SK-N-MC (cell line): Measurements from ENCODE around the gene PSMG1.
"Not testable (repeated sequence)": the region's sequence is repeated elsewhere in the genome, so short reads cannot be mapped to it uniquely, and the experiment has no call there.

Experiments
- DNase-seq: peaks from one replicate; pipeline ENCODE4 v3.0.0-alpha.2; 2011; ENCODE audit warnings: low read depth, low spot score
- H3K27ac ChIP-seq: fragments of 200-600 bp; sonication (generic); 2 replicates; pipeline ENCODE4 v1.5.1; 2016; ENCODE audit warnings: mixed run types
- H3K36me3 ChIP-seq: fragments of 200-600 bp; sonication (generic); 2 replicates; pipeline ENCODE4 v1.6.1; 2017; ENCODE audit warnings: antibody characterized with exemption, low read length, mixed read lengths; ENCODE audit not compliant: insufficient read depth
- H3K4me3 ChIP-seq: fragments of 200-600 bp; sonication (generic); 2 replicates; pipeline ENCODE4 v1.5.1; 2016
- H3K9ac ChIP-seq: fragments of 200-600 bp; sonication (generic); 2 replicates; pipeline ENCODE4 v1.8.0; 2017; ENCODE audit warnings: mixed run types, mixed read lengths; ENCODE audit not compliant: insufficient read length
- H3K9me3 ChIP-seq: fragments of 200-600 bp; sonication (generic); 2 replicates; pipeline ENCODE4 v1.6.1; 2017; ENCODE audit warnings: low read depth, mild to moderate bottlenecking, antibody characterized with exemption, low read length, moderate library complexity, mixed read lengths
- EZH2 ChIP-seq: fragments of 200-600 bp; sonication (generic); IDR thresholded peaks from one replicate; pipeline ENCODE4 v1.6.1; 2017; ENCODE audit warnings: antibody characterized with exemption
- FOXP2 ChIP-seq: optimal IDR thresholded peaks from 2 replicates; pipeline ENCODE3; 2011; ENCODE audit warnings: mild to moderate bottlenecking, moderate library complexity; ENCODE audit not compliant: insufficient read depth; ENCODE audit errors: extremely low read length, control extremely low read depth
- POLR2AphosphoS5 ChIP-seq: IDR thresholded peaks from 2 replicates; pipeline ENCODE4 v1.6.1; 2012; ENCODE audit warnings: mild to moderate bottlenecking, low read depth, low read length, borderline replicate concordance

Gene PSMG1, protein sequence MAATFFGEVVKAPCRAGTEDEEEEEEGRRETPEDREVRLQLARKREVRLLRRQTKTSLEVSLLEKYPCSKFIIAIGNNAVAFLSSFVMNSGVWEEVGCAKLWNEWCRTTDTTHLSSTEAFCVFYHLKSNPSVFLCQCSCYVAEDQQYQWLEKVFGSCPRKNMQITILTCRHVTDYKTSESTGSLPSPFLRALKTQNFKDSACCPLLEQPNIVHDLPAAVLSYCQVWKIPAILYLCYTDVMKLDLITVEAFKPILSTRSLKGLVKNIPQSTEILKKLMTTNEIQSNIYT

DNA sequence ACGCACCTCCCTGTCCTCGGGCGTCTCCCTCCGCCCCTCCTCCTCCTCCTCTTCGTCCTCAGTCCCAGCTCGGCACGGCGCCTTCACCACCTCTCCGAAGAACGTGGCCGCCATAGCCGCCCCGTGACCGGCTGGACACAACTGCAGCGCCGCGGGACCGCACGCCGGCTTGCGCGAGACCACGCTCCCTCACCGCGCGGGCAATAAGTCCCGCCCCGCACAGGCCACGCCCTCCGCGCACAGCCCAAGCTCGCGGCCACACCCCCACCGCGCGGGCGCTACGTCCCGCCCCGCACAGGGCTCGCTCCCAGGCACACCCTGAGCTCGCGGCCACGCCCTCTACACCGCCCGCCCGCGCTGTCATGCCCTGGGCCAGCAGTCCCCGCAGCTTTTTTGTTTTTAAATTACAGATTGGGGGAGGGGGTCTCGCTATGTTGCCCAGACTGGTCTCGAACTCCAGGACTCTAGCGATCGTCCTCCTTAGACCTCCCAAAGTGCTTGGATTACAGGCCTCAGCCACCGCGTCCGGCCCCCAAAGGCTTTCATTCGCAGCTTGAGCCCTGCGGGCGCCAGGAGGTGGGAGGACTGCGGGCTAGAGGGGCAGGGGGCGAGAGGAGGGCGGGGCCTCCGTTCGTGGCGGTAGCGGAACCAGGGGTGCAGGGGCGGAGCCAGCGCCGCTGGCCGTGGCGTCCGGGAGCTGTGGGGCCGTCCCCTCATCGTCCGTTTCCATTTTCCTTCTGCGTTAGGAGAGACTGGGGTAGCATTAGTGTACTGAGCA lies at the start of gene PSMG1:
Gene PSMG1, minus strand, starts transcription at position 180 of the 778 bp plus-strand sequence. Its CDS starts 66 bp downstream, at position 114.
- H3K36me3 ChIP-seq, result peaks cover 23% of the 10 kb centered on the region
- DNase-seq, result peak; percentile 16
- H3K9ac ChIP-seq, result peak within 1 kb of the TSS; percentile 91
- TF ChIP-seq POLR2AphosphoS5, result peak; percentile 86; the same call in 1 of the 2 replicates
- TF ChIP-seq FOXP2, result no peak
- no peaks in the 10 kb centered on the region for H3K9me3 ChIP-seq
- peak within 1 kb of the TSS; percentile 69; the same call in 1 of the 2 replicates for H3K27ac ChIP-seq
- H3K4me3 ChIP-seq, result peak within 1 kb of the TSS; percentile 95

DNA sequence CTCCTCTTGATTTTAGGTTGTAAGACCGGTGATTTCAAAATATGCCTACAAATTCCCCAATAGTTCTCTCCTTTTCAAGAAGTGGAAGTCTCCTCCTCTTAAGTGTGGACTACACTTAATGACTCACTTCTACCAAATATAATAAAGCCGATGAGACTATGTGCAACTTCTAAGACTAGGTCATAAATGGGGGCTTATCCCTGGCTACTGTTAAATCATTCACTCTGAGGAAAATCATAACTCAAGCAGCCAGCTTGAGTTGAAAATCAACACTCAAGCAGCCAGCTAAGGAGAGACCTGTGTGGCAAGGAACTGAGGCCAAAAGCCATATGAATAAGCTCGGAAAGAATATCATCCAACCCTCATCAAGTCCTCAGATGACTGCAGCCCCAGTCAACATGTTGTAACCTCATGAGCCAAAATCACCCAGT lies 49.6 kb upstream of the PSMG1 start:
- Histone ChIP-seq H3K9ac (no peak overlapping the region), H3K36me3 (peaks cover 48% of the 10 kb centered on the region), H3K9me3 (no peaks in the 10 kb centered on the region), H3K4me3 (no peak overlapping the region), H3K27ac (no peak overlapping the region)
- no peak for DNase-seq
- TF ChIP-seq EZH2, result no peak
- TF ChIP-seq POLR2AphosphoS5, result no peak
- no peak for TF ChIP-seq FOXP2

DNA sequence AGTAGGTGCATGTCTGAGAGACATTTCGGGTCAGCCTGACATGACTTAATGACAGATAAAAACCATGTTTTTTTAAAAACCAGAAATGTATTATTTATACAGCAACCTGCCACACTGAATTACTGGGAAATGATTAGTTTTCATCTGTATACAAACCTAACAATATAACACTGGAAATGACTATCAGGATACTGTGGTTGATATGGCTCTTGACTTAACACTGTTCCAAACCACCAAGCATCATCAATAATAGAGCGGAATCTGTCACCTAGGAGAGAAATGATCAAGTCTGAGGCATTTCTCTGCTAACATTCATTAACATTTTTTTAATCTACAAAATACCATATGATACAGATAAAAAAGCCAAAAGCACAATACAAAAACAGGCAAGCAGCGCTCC lies 41.7 kb upstream of the PSMG1 start:
- no peak for DNase-seq
- no peak for TF ChIP-seq EZH2
- TF ChIP-seq POLR2AphosphoS5, result no peak
- TF ChIP-seq FOXP2, result no peak
- Histone ChIP-seq H3K9ac (no peak overlapping the region), H3K27ac (no peak overlapping the region), H3K36me3 (peaks cover 41% of the 10 kb centered on the region), H3K4me3 (no peak overlapping the region), H3K9me3 (no peaks in the 10 kb centered on the region)

DNA sequence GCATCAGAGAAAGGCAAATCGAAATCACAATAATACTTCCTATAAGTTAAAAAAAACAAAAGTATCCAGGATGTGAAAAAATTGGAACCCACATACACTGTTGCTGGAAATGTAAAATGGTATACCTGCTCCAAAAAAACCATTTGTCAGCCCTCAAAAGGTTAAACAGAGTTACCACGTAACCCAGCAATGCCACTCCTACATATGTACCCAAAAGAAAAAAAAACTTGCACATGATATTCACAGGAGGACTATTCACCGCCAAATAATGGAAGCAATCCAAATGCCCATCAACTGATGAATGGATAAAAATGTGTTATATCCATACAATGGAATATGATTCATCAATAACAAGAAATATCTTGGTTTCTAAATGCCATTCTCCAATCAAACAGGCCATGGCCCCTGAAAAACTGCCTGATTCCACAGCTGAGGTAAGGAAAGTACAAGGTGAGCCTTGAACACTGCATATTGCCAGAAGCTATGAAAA lies 38.8 kb upstream of the PSMG1 start:
- DNase-seq, result no peak
- Histone ChIP-seq H3K9ac (no peak overlapping the region), H3K27ac (no peak overlapping the region), H3K9me3 (no peaks in the 10 kb centered on the region), H3K4me3 (no peak overlapping the region), H3K36me3 (peaks cover 56% of the 10 kb centered on the region)
- no peak for TF ChIP-seq POLR2AphosphoS5
- no peak for TF ChIP-seq EZH2
- no peak for TF ChIP-seq FOXP2

DNA sequence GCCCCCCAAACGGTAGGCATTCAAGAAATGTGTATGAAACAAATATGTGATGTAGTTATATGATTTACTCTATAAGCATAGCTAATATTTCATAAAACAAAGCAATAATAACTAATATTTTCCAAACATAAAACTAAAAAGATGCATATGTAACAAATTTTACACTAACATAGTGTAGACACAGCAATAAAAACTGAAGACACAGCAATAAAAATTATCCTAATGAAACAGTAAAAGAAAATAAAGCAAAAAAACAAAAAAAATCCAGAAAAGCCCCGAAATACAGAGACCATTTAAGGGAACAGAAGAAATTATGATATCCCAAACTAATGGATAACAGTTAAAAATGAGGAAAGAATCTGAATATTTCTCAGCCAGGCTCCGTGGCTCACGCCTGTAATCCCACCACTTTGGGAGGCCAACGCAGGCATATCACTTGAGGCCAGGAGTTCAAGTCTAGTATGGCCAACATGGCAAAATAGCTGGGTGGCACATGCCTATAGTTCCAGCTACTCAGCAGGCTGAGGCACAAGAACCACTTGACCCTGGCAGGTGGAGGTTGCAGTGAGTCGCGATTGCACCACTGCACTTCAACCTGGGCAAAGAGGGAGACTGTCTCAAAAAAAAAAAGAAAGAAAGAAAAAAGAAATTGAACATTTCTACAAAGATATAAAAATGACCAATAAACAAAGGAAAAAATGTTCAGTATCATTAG lies 38.2 kb upstream of the PSMG1 start:
- H3K4me3 ChIP-seq, result no peak overlapping the region
- no peak overlapping the region for H3K27ac ChIP-seq
- no peaks in the 10 kb centered on the region for H3K9me3 ChIP-seq
- DNase-seq, result no peak
- H3K9ac ChIP-seq, result no peak overlapping the region
- TF ChIP-seq FOXP2 (no peak), EZH2 (no peak), POLR2AphosphoS5 (no peak)
- H3K36me3 ChIP-seq, result peaks cover 52% of the 10 kb centered on the region

DNA sequence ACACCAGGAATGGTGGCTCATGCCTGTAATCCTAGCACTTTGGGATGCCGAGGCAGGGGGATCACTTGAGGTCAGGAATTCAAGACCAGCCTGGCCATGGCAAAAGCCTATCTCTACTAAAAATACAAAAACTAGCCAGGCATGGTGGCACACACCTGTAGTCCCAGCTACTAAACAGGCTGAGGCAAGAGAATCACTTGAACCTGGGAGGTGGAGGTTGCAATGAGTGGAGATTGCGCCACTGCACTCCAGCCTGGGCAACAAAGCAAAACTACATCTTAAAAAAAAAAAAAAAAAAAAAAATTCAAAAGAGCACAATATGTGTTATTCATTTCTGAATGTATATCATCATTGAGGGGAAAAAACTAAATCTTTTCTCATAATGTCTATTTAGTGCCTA lies 37.6 kb upstream of the PSMG1 start:
- peaks cover 49% of the 10 kb centered on the region for H3K36me3 ChIP-seq
- H3K9me3 ChIP-seq, H3K27ac ChIP-seq, H3K4me3 ChIP-seq, DNase-seq, H3K9ac ChIP-seq: not testable (repeated sequence)

DNA sequence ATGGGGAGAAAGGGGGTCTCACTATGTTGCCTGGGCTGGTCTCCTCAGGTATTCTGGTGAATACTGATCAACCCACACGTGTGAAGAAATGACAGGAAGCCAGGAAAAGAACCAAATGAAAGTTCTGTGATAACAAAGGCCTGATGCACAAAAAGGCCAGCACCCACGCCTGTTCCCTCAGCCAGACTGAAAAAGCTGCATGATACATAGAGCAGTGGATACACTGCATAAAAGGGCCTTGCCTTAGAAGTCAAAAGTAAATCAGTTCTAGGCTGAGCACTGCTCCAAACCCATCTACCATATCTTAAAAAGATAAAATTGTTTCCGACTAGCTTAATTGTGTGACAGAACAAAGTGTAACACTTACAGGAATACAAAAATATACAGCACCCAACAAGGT lies 36.9 kb upstream of the PSMG1 start:
- H3K27ac ChIP-seq, result no peak overlapping the region
- no peak overlapping the region for H3K9ac ChIP-seq
- DNase-seq, result no peak
- no peaks in the 10 kb centered on the region for H3K9me3 ChIP-seq
- peaks cover 48% of the 10 kb centered on the region for H3K36me3 ChIP-seq
- TF ChIP-seq FOXP2, result no peak
- TF ChIP-seq EZH2, result no peak
- no peak for TF ChIP-seq POLR2AphosphoS5
- no peak overlapping the region for H3K4me3 ChIP-seq

DNA sequence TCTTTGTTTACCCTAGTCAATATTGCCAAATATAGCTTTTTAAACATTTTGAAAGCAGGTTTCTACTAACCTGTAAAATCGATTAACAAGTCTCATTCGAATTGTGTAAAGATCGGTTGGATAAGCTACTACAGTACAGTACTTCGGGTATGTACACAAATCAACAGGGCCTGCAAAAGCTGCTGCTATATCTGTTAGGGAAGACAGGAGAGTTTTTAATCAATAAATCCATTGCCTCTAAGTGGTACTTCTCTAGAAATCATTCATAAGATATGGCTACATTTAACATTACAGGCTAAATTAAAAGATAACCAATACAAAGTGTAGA lies 34.8 kb upstream of the PSMG1 start:
- Histone ChIP-seq H3K27ac (no peak overlapping the region), H3K9ac (no peak overlapping the region), H3K36me3 (peaks cover 46% of the 10 kb centered on the region), H3K4me3 (no peak overlapping the region), H3K9me3 (no peaks in the 10 kb centered on the region)
- no peak for DNase-seq
- no peak for TF ChIP-seq EZH2
- TF ChIP-seq FOXP2, result no peak
- no peak for TF ChIP-seq POLR2AphosphoS5
